Stimulated activated CD4-positive, alpha-beta T cell treated with anti-CD3 and anti-CD28 coated beads, Interleukin-12 subunit alpha, Interleukin-12 subunit beta, amount 100 ng/mL, for 4 hours (primary cell): Measurements from ENCODE around the gene MRPL49.
"Not testable (repeated sequence)": the region's sequence is repeated elsewhere in the genome, so short reads cannot be mapped to it uniquely, and the experiment has no call there.

Experiments
- DNase-seq: peaks from one replicate; pipeline ENCODE4 v3.0.0-alpha.2; 2020

The MRPL49 gene

DNA sequence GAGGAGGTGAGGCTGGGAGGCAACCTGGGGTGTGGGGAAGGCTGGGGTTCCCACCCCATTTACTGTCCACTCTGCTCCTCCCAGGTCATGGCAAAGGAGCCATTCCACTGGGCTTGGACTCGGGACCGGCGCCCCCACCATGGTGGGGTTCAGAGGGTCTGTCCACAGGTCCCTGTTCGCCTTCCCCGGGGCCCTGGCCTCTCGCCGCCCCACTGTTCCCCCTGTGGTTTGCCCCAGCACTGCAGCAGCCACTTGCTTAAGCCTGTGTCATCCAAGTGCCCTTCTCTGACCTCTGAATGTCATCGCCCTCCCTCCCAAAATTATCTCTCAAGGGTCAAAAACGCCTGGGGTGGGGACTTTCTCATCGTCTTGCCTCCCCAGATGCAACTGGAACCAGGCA is 50.5 kb downstream of the MRPL49 start:
- DNase-seq, result no peak

DNA sequence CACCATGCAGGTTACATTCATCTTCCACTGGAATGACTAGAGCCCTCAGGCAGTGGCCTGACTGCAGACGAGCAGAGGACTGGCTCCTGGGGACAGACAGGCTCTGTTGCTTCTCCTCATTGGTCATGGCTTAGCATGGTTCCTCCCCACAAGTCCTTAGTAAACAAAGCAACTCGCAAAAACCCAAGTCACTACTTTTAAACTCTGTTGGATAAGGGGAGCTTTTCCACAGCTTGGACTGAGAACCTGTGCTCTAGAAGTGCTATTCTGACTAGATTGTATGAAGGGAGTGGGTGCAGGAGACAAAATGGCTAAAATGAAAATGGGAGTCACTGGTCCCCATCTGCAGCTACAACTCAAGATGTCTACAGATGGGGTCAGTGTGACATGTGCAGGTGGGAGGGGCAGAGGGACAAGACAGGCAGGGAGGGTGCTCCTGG is 52.5 kb downstream of the MRPL49 start:
- not testable (repeated sequence) for DNase-seq
